Activated T-helper 17 cell treated with anti-CD3 and anti-CD28 coated beads, Interleukin-2, amount 50 U/mL, for 72 hours (primary cell): ENCODE data around the gene RBM33. TPM values are rescaled to one million over a fixed set of nuclear protein-coding genes. Genes with fewer than 3 reads are reported as not detected.

Source experiments
- ATAC-seq: fragments of 150-1000 bp; cut with Tn5 transposase; replicated peaks from 2 replicates; pipeline ENCODE4 v1.10.0; 2021; ENCODE audit warnings: mild to moderate bottlenecking, moderate library complexity
- H3K27ac Mint-ChIP-seq: one replicate; pipeline ENCODE4 v1.8.0; 2022; ENCODE audit warnings: mixed read lengths
- H3K27me3 Mint-ChIP-seq: one replicate; pipeline ENCODE4 v1.8.0; 2022; ENCODE audit warnings: mixed read lengths
- H3K36me3 Mint-ChIP-seq: one replicate; pipeline ENCODE4 v1.8.0; 2022; ENCODE audit warnings: low read depth, mild to moderate bottlenecking, mixed read lengths
- H3K4me1 Mint-ChIP-seq: one replicate; pipeline ENCODE4 v1.8.0; 2022; ENCODE audit warnings: mixed read lengths
- H3K4me3 Mint-ChIP-seq: one replicate; pipeline ENCODE4 v1.8.0; 2022; ENCODE audit warnings: mild to moderate bottlenecking, mixed read lengths
- H3K9me3 Mint-ChIP-seq: one replicate; pipeline ENCODE4 v1.8.0; 2022; ENCODE audit warnings: mixed read lengths
- total RNA-seq, 2 donors: library from RNA; stranded (reverse); gene quantifications; one replicate each; pipeline ENCODE4 v1.2.3, GENCODE V29; 2022

The RBM33 gene
- total RNA-seq, 2 donors from 2014 or later, result 79.6 to 114 TPM

DNA sequence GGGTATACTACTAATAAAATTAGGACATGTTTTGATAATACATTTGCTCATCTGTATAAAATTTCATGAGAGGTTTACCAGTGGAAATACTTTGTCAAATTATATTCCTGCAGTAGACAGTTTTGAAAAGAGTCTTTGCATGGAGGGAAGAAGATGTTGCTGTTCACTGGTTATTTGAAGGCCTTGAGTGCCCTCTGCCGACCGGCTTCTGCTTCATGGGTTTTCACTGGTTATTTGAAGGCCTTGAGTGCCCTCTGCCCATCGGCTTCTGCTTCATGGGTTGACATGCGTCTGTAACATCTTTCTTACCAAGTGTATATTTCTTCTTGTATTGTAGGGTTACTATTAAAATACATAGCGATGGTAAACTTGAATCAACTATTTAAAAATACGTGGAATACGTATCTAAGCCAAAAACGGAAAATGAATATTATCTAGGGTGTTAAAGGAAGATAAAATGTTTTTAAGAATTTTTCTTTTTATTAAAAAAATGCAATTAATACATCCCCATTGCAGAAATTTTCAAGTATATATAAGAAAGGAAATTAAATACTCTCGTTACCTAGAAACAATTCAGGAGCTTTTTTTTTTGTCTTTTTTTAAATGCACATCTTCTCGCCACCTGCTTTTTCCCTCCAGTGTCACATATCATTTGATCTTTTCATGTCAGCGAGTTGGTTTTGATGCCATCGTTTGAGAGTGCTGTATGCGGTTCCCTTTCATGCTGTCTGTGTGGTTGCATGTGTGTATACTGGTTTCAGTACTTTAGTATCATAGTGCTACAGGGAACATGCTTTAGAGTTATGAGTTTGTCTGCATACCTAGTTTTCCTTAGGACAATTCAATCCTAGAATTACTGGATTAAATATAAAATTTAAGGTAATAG, 94.4 kb downstream of the RBM33 start:
- ATAC-seq, result peak; percentile 48
- H3K4me1 Mint-ChIP-seq, result peaks cover 33% of the 10 kb centered on the region

DNA sequence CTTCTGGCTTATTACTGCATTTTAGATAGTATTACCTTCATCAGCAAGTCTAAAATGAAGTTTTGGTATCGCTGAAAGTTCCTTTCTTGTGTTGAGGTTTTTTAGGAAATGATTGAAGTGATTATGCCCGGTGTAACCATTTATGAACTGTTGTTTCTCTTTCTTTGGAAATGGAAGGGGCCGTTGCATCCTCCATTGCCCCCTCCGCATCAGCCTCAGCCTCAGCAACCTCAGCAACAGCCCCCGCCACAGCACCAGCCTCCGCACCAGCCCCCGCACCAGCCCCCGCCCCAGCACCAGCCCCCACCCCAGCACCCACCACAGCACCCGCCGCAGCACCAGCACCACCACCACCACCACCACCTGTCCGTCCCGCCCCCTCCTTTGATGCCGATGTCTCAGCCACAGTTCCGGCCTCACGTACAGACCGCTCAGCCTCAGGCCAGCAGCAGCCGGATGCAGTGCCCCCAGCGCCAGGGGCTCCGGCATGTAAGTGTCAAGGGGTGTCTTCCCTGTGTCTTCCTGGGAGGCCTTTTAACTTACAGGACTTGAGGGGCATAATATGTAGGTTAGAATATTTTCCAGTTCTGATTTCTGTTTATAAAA, 95.2 kb downstream of the RBM33 start:
- Mint-ChIP-seq H3K4me1 (peaks cover 26% of the 10 kb centered on the region), H3K36me3 (peaks cover 98% of the 10 kb centered on the region)

More for the DNA sequence above, 94.4 kb downstream of the RBM33 start:
- Mint-ChIP-seq H3K27ac (peak overlapping the region; percentile 77), H3K27me3 (no peaks in the 10 kb centered on the region), H3K9me3 (no peaks in the 10 kb centered on the region), H3K4me3 (peak overlapping the region; percentile 43), H3K36me3 (peaks cover 98% of the 10 kb centered on the region)

GRCh38 chr7:155741082-155741481, 96.6 kb downstream of the RBM33 start:
- peak; percentile 15 for ATAC-seq
- Mint-ChIP-seq H3K27me3 (no peaks in the 10 kb centered on the region), H3K9me3 (no peaks in the 10 kb centered on the region), H3K4me3 (peak overlapping the region; percentile 43), H3K36me3 (peaks cover 100% of the 10 kb centered on the region), H3K4me1 (peaks cover 27% of the 10 kb centered on the region), H3K27ac (peak overlapping the region; percentile 77)

More for the DNA sequence above, 95.2 kb downstream of the RBM33 start:
- Mint-ChIP-seq H3K9me3 (no peaks in the 10 kb centered on the region), H3K27me3 (no peaks in the 10 kb centered on the region), H3K27ac (peak overlapping the region; percentile 77), H3K4me3 (peak overlapping the region; percentile 43)
- peak; percentile 29 for ATAC-seq

DNA sequence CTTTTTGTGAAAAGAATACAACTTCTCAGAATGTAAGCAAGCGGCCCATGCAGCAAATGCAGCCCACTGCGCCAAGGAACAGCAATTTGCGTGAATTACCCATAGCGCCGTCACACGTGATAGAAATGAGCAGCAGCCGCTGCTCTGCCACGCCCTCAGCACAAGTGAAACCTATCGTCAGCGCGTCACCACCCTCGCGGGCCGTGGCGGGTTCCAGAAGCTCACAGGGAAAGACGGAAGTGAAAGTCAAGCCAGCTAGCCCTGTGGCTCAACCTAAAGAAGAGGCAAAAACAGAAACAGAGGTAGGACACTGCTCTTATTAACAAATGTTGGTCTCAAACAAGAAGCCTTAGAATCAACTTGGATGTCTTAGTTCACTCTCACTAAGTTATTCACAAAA, 97.3 kb downstream of the RBM33 start:
- Mint-ChIP-seq H3K9me3 (no peaks in the 10 kb centered on the region), H3K4me1 (peaks cover 32% of the 10 kb centered on the region), H3K4me3 (peak overlapping the region; percentile 43), H3K27ac (peak overlapping the region; percentile 77), H3K27me3 (no peaks in the 10 kb centered on the region), H3K36me3 (peaks cover 100% of the 10 kb centered on the region)
- peak; percentile 14 for ATAC-seq

- Mint-ChIP-seq H3K36me3 (peaks cover 100% of the 10 kb centered on the region), H3K27ac (no peak overlapping the region), H3K27me3 (no peaks in the 10 kb centered on the region), H3K9me3 (no peaks in the 10 kb centered on the region), H3K4me1 (peaks cover 39% of the 10 kb centered on the region), H3K4me3 (no peak overlapping the region)
- ATAC-seq, result no peak
Measured at GRCh38 chr7:155743177-155743576, 98.7 kb downstream of the RBM33 start.

- peak overlapping the region; percentile 92 for H3K27ac Mint-ChIP-seq
- no peaks in the 10 kb centered on the region for H3K27me3 Mint-ChIP-seq
- H3K4me3 Mint-ChIP-seq, result peak overlapping the region; percentile 70
- H3K36me3 Mint-ChIP-seq, result peaks cover 98% of the 10 kb centered on the region
- no peaks in the 10 kb centered on the region for H3K9me3 Mint-ChIP-seq
- peaks cover 41% of the 10 kb centered on the region for H3K4me1 Mint-ChIP-seq
- no peak for ATAC-seq
Measured at GRCh38 chr7:155744971-155745683, 100.7 kb downstream of the RBM33 start.

DNA sequence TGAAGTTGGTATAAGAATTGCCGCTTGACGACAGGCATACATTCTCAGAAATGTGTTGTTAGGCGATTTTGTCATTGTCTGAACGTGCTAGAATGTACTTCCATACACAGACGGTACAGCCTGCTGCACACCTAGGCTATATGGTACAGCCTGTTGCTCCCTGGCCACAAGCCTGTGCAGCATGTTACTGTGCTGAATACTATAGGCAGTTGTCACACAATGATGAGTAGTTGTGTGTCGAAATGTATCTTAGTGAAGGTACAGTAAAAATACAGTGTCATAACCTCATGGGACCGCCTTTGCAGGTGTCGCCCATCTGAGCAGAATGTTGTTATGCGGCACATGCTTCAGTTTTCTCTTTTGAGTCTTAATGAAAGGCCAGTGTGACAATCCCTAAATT, 101.3 kb downstream of the RBM33 start:
- H3K36me3 Mint-ChIP-seq, result peaks cover 92% of the 10 kb centered on the region
- peak; percentile 44 for ATAC-seq

DNA sequence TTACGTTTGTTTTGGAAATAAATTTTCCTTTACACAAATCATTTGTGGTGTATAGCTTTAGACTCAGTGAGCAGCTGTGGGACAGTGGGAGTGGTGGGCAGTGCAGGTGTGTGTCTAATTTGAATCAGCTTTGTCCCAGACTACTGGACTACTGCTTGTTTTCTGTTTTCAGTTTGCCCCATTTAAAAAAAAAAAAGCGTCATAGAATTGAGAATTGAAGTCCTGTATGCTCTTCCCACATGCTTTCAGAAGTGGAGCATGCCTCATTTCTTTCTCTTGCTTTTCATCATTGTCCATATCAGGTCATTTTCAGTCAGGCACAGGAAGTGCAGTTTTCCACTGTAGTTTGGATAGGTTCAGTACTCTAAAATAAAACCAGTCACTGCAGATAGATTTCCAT, 101.7 kb downstream of the RBM33 start:
- ATAC-seq, result peak; percentile 83
- Mint-ChIP-seq H3K9me3 (no peaks in the 10 kb centered on the region), H3K4me3 (peak overlapping the region; percentile 70), H3K27ac (peak overlapping the region; percentile 92), H3K4me1 (peaks cover 39% of the 10 kb centered on the region), H3K36me3 (peaks cover 89% of the 10 kb centered on the region), H3K27me3 (no peaks in the 10 kb centered on the region)

More for the DNA sequence above, 101.3 kb downstream of the RBM33 start:
- Mint-ChIP-seq H3K27ac (peak overlapping the region; percentile 92), H3K9me3 (no peaks in the 10 kb centered on the region), H3K4me3 (peak overlapping the region; percentile 70), H3K27me3 (no peaks in the 10 kb centered on the region), H3K4me1 (peaks cover 41% of the 10 kb centered on the region)

DNA sequence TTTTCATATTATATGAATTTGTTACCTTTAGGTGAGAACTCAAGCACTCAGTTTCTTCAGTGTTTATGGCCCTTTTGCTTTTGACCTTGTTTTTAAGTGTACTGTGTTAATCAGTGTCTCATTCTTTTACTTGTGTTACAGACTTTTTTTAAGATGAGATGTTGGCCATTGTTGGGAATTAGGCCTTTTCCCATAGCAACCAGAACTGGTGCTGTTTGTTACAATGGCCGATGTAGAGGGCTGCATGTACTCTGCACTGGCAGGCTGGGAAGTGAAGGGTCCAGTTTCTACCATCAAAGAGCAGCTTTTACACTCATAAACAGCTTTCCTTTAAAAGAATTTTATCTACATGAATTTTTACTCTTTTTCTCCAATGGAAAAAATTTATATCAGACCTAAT, 102.7 kb downstream of the RBM33 start:
- ATAC-seq, result no peak
- Mint-ChIP-seq H3K27ac (peak overlapping the region; percentile 92), H3K4me1 (peaks cover 48% of the 10 kb centered on the region), H3K36me3 (peaks cover 89% of the 10 kb centered on the region), H3K9me3 (no peaks in the 10 kb centered on the region), H3K27me3 (no peaks in the 10 kb centered on the region), H3K4me3 (peak overlapping the region; percentile 70)

GRCh38 chr7:155749578-155749977, 105.1 kb downstream of the RBM33 start:
- no peak for ATAC-seq
- peak overlapping the region; percentile 39 for H3K27ac Mint-ChIP-seq
- H3K4me1 Mint-ChIP-seq, result peaks cover 71% of the 10 kb centered on the region
- no peaks in the 10 kb centered on the region for H3K27me3 Mint-ChIP-seq
- peaks cover 88% of the 10 kb centered on the region for H3K36me3 Mint-ChIP-seq
- H3K4me3 Mint-ChIP-seq, result peak overlapping the region; percentile 70
- no peaks in the 10 kb centered on the region for H3K9me3 Mint-ChIP-seq

- Mint-ChIP-seq H3K27ac (peak overlapping the region; percentile 39), H3K27me3 (no peaks in the 10 kb centered on the region), H3K36me3 (peaks cover 88% of the 10 kb centered on the region), H3K9me3 (no peaks in the 10 kb centered on the region), H3K4me1 (peaks cover 68% of the 10 kb centered on the region), H3K4me3 (peak overlapping the region; percentile 70)
- peak; percentile 20 for ATAC-seq
Measured at GRCh38 chr7:155750255-155751125, 106.0 kb downstream of the RBM33 start.

GRCh38 chr7:155751409-155751808, 106.9 kb downstream of the RBM33 start:
- Mint-ChIP-seq H3K36me3 (peaks cover 84% of the 10 kb centered on the region), H3K4me3 (peak overlapping the region; percentile 70), H3K9me3 (no peaks in the 10 kb centered on the region), H3K27ac (peak overlapping the region; percentile 65), H3K27me3 (no peaks in the 10 kb centered on the region), H3K4me1 (peaks cover 59% of the 10 kb centered on the region)
- peak; percentile 39 for ATAC-seq

- no peak for ATAC-seq
- H3K4me3 Mint-ChIP-seq, result peak overlapping the region; percentile 29
- H3K27me3 Mint-ChIP-seq, result no peaks in the 10 kb centered on the region
- peak overlapping the region; percentile 65 for H3K27ac Mint-ChIP-seq
- H3K4me1 Mint-ChIP-seq, result peaks cover 57% of the 10 kb centered on the region
- H3K36me3 Mint-ChIP-seq, result peaks cover 82% of the 10 kb centered on the region
- no peaks in the 10 kb centered on the region for H3K9me3 Mint-ChIP-seq
Measured at GRCh38 chr7:155752756-155753445, 108.4 kb downstream of the RBM33 start.
